Measurements from ENCODE around the gene MOCS1. TPM values are rescaled to one million over a fixed set of nuclear protein-coding genes. Genes with fewer than 3 reads are reported as not detected.

Gene MOCS1
- total and polyA plus RNA-seq, 9 of the 15 experiments (the other 6 are each of a cell fraction or from before 2014, with no cell fraction given): 0.69 to 12.7 (median 8.7) TPM

- 0 out of 2 replicates have a peak, but pooled peaks have one; percentile 7 for TF ChIP-seq MGA (IDR thresholded peaks at IDR 0.05)
- TF ChIP-seq MBD2 (IDR thresholded peaks at IDR 0.05; ENCODE audit: borderline replicate concordance, low read depth): no peak
- TF ChIP-seq MAFK (IDR thresholded peaks at IDR 0.05; ENCODE audit: low read length): no peak
- TF ChIP-seq EHMT2 (IDR thresholded peaks at IDR 0.05): no peak
- TF ChIP-seq U2AF2 (optimal IDR thresholded peaks at IDR 0.05; ENCODE audit: low read depth, low read length): no peak
- no peak for TF ChIP-seq UBTF (IDR thresholded peaks at IDR 0.05; ENCODE audit: borderline replicate concordance in 1 of 2, low read depth in 2 of 2, low read length in 2 of 2)
- peak; percentile 70 for TF ChIP-seq ATF7 (IDR thresholded peaks at IDR 0.05)
- TF ChIP-seq KDM4B (IDR thresholded peaks at IDR 0.05; ENCODE audit: borderline replicate concordance in 2 of 2, low read depth in 1 of 2): no peak
- 0 out of 2 replicates have a peak, but pooled peaks have one; percentile 8 for TF ChIP-seq POLR2H (tag; IDR thresholded peaks at IDR 0.05; ENCODE audit: low read depth)
- no peak for TF ChIP-seq ZFP36 (IDR thresholded peaks at IDR 0.05; ENCODE audit: low read depth, low read length, partially characterized antibody)
- no peak for TF ChIP-seq ZC3H11A (IDR thresholded peaks at IDR 0.05; ENCODE audit: low read depth, low read length)
- no peak for TF ChIP-seq CGGBP1 (CRISPR knock-in tag; IDR thresholded peaks at IDR 0.05)
Measured at GRCh38 chr6:39942903-39943580, 8.8 kb upstream of the MOCS1 start (continued).
